ENCODE data around the gene MAGEB2.
"Not testable (repeated sequence)": the region's sequence is repeated elsewhere in the genome, so short reads cannot be mapped to it uniquely, and the experiment has no call there.

The MAGEB2 gene

GRCh38 chrX:30215357-30215843 is at the start of gene MAGEB2:
Gene MAGEB2 (plus strand): TSS chrX:30215563. CDS start chrX:30218581, 3,018 bp downstream.
- DNase-seq (ENCODE audit: low read depth in 2 of 2), result no peak

GRCh38 chrX:30170900-30171299 is 44.5 kb upstream of the MAGEB2 start:
- no peak for DNase-seq (ENCODE audit: low read depth in 2 of 2)

GRCh38 chrX:30181353-30181752 is 34.0 kb upstream of the MAGEB2 start:
- no peak for DNase-seq (ENCODE audit: low read depth in 2 of 2)

GRCh38 chrX:30183554-30183953 is 31.8 kb upstream of the MAGEB2 start:
- DNase-seq (ENCODE audit: low read depth in 2 of 2), result no peak

- DNase-seq (ENCODE audit: low read depth in 2 of 2), result no peak
These were observed 24.9 kb upstream of the MAGEB2 start for GRCh38 chrX:30190426-30190825.

GRCh38 chrX:30193910-30194309 is 21.5 kb upstream of the MAGEB2 start:
- DNase-seq (ENCODE audit: low read depth in 2 of 2), result not testable (repeated sequence)

- no peak for DNase-seq (ENCODE audit: low read depth in 2 of 2)
These were observed 19.0 kb upstream of the MAGEB2 start for GRCh38 chrX:30196322-30196721.

GRCh38 chrX:30212172-30212571 is 3.2 kb upstream of the MAGEB2 start:
- DNase-seq (ENCODE audit: low read depth in 2 of 2), result no peak

- no peak for DNase-seq (ENCODE audit: low read depth in 2 of 2)
These were observed 2.1 kb downstream of the MAGEB2 start for GRCh38 chrX:30217465-30217864.

- DNase-seq (ENCODE audit: low read depth in 2 of 2), result no peak
These were observed 4.0 kb downstream of the MAGEB2 start for GRCh38 chrX:30219372-30219771.

GRCh38 chrX:30220661-30221060 is 5.3 kb downstream of the MAGEB2 start:
- no peak for DNase-seq (ENCODE audit: low read depth in 2 of 2)

- no peak for DNase-seq (ENCODE audit: low read depth in 2 of 2)
These were observed 9.2 kb downstream of the MAGEB2 start for GRCh38 chrX:30224536-30224935.

GRCh38 chrX:30228526-30228925 is 13.2 kb downstream of the MAGEB2 start:
- no peak for DNase-seq (ENCODE audit: low read depth in 2 of 2)

GRCh38 chrX:30230395-30230794 is 15.0 kb downstream of the MAGEB2 start, which contains the start of gene MAGEB3:
Gene MAGEB3 (plus strand): TSS chrX:30230657. CDS start chrX:30235925, 5,268 bp downstream.
- DNase-seq (ENCODE audit: low read depth in 2 of 2), result no peak

- no peak for DNase-seq (ENCODE audit: low read depth in 2 of 2)
These were observed 26.5 kb downstream of the MAGEB2 start, which contains the start of gene MAGEB4 for GRCh38 chrX:30241724-30242415. Gene MAGEB4 (plus strand): TSS chrX:30242000. CDS start chrX:30242136, 136 bp downstream.

- DNase-seq (ENCODE audit: low read depth in 2 of 2), result no peak
These were observed 31.6 kb downstream of the MAGEB2 start, which contains the start of gene MAGEB1 for GRCh38 chrX:30246769-30247489. Gene MAGEB1 (plus strand): TSS chrX:30247146. CDS start chrX:30250494, 3,348 bp downstream.

- no peak for DNase-seq (ENCODE audit: low read depth in 2 of 2)
These were observed 33.5 kb downstream of the MAGEB2 start for GRCh38 chrX:30248854-30249253.

GRCh38 chrX:30253257-30253656 is 37.9 kb downstream of the MAGEB2 start:
- DNase-seq (ENCODE audit: low read depth in 2 of 2), result no peak

GRCh38 chrX:30259927-30260326 is 44.6 kb downstream of the MAGEB2 start:
- no peak for DNase-seq (ENCODE audit: low read depth in 2 of 2)

- DNase-seq (ENCODE audit: low read depth in 2 of 2), result no peak
These were observed 45.6 kb downstream of the MAGEB2 start for GRCh38 chrX:30261012-30261411.

GRCh38 chrX:30262763-30263162 is 47.4 kb downstream of the MAGEB2 start:
- no peak for DNase-seq (ENCODE audit: low read depth in 2 of 2)

Measured in stimulated activated CD8-positive, alpha-beta memory T cell treated with anti-CD3 and anti-CD28 coated beads, Interleukin-2, amount 100 ng/mL, for 1 hour (primary cell).